HG03520 (cell line): ENCODE measurements around the gene BICRA.
"Not testable (repeated sequence)": the region's sequence is repeated elsewhere in the genome, so short reads cannot be mapped to it uniquely, and the experiment has no call there.

Source experiments
- ATAC-seq: cut with Tn5 transposase; IDR thresholded peaks from one replicate; pipeline ENCODE4 v1.9.1; 2021; ENCODE audit warnings: mild to moderate bottlenecking, moderate library complexity; ENCODE audit not compliant: unreplicated experiment

BICRA gene

GRCh38 chr19:47626238-47626637 is 17.3 kb downstream of the BICRA start:
- no peak for ATAC-seq

- no peak for ATAC-seq
These were observed 19.3 kb downstream of the BICRA start for GRCh38 chr19:47628078-47628771.

- no peak for ATAC-seq
These were observed 21.7 kb downstream of the BICRA start for GRCh38 chr19:47630594-47630993.

- ATAC-seq, result no peak
These were observed 22.9 kb downstream of the BICRA start for GRCh38 chr19:47631681-47632446.

GRCh38 chr19:47633517-47633916 is 24.6 kb downstream of the BICRA start:
- ATAC-seq, result no peak

- no peak for ATAC-seq
These were observed 25.1 kb downstream of the BICRA start for GRCh38 chr19:47633996-47634395.

GRCh38 chr19:47635152-47635754 is 26.3 kb downstream of the BICRA start:
- ATAC-seq, result not testable (repeated sequence)

- no peak for ATAC-seq
These were observed 28.6 kb downstream of the BICRA start for GRCh38 chr19:47637550-47637949.

- no peak for ATAC-seq
These were observed 33.1 kb downstream of the BICRA start for GRCh38 chr19:47641891-47642485.

- no peak for ATAC-seq
These were observed 34.3 kb downstream of the BICRA start for GRCh38 chr19:47643281-47643680.

- ATAC-seq, result no peak
These were observed 35.3 kb downstream of the BICRA start for GRCh38 chr19:47644199-47644598.

- ATAC-seq, result no peak
These were observed 36.0 kb downstream of the BICRA start for GRCh38 chr19:47644743-47645482.

GRCh38 chr19:47646924-47647323 is 38.0 kb downstream of the BICRA start:
- no peak for ATAC-seq

- ATAC-seq, result no peak
These were observed 40.7 kb downstream of the BICRA start for GRCh38 chr19:47649588-47649987.

- ATAC-seq, result no peak
These were observed 41.8 kb downstream of the BICRA start for GRCh38 chr19:47650700-47651099.

- no peak for ATAC-seq
These were observed 42.2 kb downstream of the BICRA start for GRCh38 chr19:47651132-47651531.

GRCh38 chr19:47651691-47652090 is 42.8 kb downstream of the BICRA start:
- no peak for ATAC-seq

- no peak for ATAC-seq
These were observed 43.4 kb downstream of the BICRA start for GRCh38 chr19:47652285-47652684.

GRCh38 chr19:47653856-47654255 is 44.9 kb downstream of the BICRA start:
- ATAC-seq, result no peak

GRCh38 chr19:47657719-47658118 is 48.8 kb downstream of the BICRA start:
- no peak for ATAC-seq
